Measurements from ENCODE around the gene EPHB1.

EPHB1 gene

GRCh38 chr3:134872440-134873388 lies 77.7 kb downstream of the EPHB1 start:
- Histone ChIP-seq H3K4me3 (no peak overlapping the region), H3K4me1 (no peaks in the 10 kb centered on the region), H4K20me1 (no peaks in the 10 kb centered on the region), H3K27ac (no peak overlapping the region), H3K27me3 (no peaks in the 10 kb centered on the region), H3K4me2 (no peak overlapping the region), H3K36me3 (no peaks in the 10 kb centered on the region), H3K9me3 (no peaks in the 10 kb centered on the region), H3K9ac (no peak overlapping the region)
- TF ChIP-seq Cebpa-rat (IDR thresholded peaks at IDR 0.05): no peak

GRCh38 chr3:134873789-134874188 lies 78.7 kb downstream of the EPHB1 start:
- no peaks in the 10 kb centered on the region for H3K36me3 ChIP-seq
- H4K20me1 ChIP-seq: no peaks in the 10 kb centered on the region

DNA sequence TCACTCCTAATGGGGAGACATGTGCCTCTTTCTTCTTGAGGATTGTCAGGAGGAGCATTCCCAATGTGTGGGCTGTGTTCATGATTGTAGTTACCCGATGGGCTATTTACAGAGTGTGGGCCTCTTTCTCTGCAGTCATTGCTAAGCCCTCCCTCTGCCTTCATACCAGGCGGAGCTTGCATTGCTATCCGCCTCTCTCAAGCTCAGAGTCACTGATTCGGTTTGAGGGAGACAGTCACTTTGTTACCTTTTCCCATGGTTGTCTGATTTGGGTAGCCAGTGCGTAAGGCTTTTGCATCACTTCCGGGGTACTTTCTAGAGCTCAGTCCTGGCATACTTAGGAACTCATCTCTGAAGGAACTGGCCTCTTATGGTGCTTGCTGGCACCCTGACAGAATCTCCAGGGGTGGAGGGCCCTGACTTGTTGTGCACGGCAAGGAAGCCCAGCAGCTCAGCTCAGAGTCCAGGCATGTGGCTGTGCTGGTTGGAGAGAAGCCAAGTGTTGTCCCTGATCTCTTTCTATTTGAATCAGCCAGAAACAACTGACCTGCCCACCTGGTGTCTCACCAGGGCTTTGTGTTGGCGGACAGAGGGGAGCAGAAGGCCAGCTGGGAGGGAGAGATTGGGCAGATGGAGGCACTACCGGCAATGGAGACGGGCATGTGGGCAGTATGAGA lies 79.8 kb downstream of the EPHB1 start:
- no peak overlapping the region for H3K4me3 ChIP-seq
- H3K9me3 ChIP-seq: no peaks in the 10 kb centered on the region

More at GRCh38 chr3:134873789-134874188, 78.7 kb downstream of the EPHB1 start:
- Histone ChIP-seq H3K4me1 (no peaks in the 10 kb centered on the region), H3K4me3 (no peak overlapping the region), H3K9ac (no peak overlapping the region), H3K4me2 (no peak overlapping the region), H3K9me3 (no peaks in the 10 kb centered on the region), H3K27ac (no peak overlapping the region), H3K27me3 (no peaks in the 10 kb centered on the region)
- no peak for TF ChIP-seq Cebpa-rat (IDR thresholded peaks at IDR 0.05)

GRCh38 chr3:134876836-134877235 lies 81.8 kb downstream of the EPHB1 start:
- no peaks in the 10 kb centered on the region for H4K20me1 ChIP-seq
- no peak overlapping the region for H3K27ac ChIP-seq
- H3K9ac ChIP-seq: no peak overlapping the region
- no peaks in the 10 kb centered on the region for H3K4me1 ChIP-seq
- no peak overlapping the region for H3K4me3 ChIP-seq
- no peaks in the 10 kb centered on the region for H3K27me3 ChIP-seq
- H3K36me3 ChIP-seq: no peaks in the 10 kb centered on the region
- no peak for TF ChIP-seq Cebpa-rat (IDR thresholded peaks at IDR 0.05)
- H3K4me2 ChIP-seq: no peak overlapping the region
- no peaks in the 10 kb centered on the region for H3K9me3 ChIP-seq

More for the DNA sequence above, 79.8 kb downstream of the EPHB1 start:
- H4K20me1 ChIP-seq: no peaks in the 10 kb centered on the region
- no peaks in the 10 kb centered on the region for H3K36me3 ChIP-seq
- H3K27ac ChIP-seq: no peak overlapping the region
- H3K4me2 ChIP-seq: no peak overlapping the region
- no peak for TF ChIP-seq Cebpa-rat (IDR thresholded peaks at IDR 0.05)
- no peaks in the 10 kb centered on the region for H3K27me3 ChIP-seq
- no peak overlapping the region for H3K9ac ChIP-seq
- no peaks in the 10 kb centered on the region for H3K4me1 ChIP-seq

GRCh38 chr3:134877788-134878187 lies 82.7 kb downstream of the EPHB1 start:
- Histone ChIP-seq H3K27me3 (no peaks in the 10 kb centered on the region), H3K27ac (no peak overlapping the region), H3K36me3 (no peaks in the 10 kb centered on the region), H3K4me1 (no peaks in the 10 kb centered on the region), H4K20me1 (no peaks in the 10 kb centered on the region), H3K9ac (no peak overlapping the region), H3K4me3 (no peak overlapping the region), H3K4me2 (no peak overlapping the region), H3K9me3 (no peaks in the 10 kb centered on the region)
- TF ChIP-seq Cebpa-rat (IDR thresholded peaks at IDR 0.05): no peak

DNA sequence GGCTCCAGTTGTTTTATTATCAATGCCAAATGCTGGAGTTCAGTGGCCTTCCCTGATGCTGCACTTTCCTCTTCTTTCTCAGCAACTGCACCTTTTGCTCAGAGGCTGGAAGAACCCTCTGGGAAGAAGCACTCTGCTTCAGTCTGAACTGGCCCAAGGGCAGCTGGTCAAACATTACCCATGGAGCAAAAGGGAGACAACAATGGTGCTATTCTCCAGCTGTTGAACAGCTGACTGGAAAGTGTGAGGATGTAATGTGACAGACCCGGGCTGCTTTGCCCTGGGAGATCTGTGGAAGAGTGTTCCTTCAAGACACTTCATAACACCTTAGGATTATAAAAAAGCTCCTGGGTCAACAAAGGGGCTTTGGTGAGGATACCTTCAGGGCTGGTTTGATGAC lies 84.9 kb downstream of the EPHB1 start:
- Histone ChIP-seq H3K4me2 (no peak overlapping the region), H4K20me1 (no peaks in the 10 kb centered on the region), H3K27ac (no peak overlapping the region), H3K9me3 (no peaks in the 10 kb centered on the region), H3K4me3 (no peak overlapping the region), H3K27me3 (no peaks in the 10 kb centered on the region), H3K36me3 (no peaks in the 10 kb centered on the region), H3K4me1 (no peaks in the 10 kb centered on the region), H3K9ac (no peak overlapping the region)
- TF ChIP-seq Cebpa-rat (IDR thresholded peaks at IDR 0.05): no peak

GRCh38 chr3:134880431-134880830 lies 85.4 kb downstream of the EPHB1 start:
- TF ChIP-seq Cebpa-rat (IDR thresholded peaks at IDR 0.05): no peak
- no peaks in the 10 kb centered on the region for H3K27me3 ChIP-seq
- H3K36me3 ChIP-seq: no peaks in the 10 kb centered on the region
- H3K4me2 ChIP-seq: no peak overlapping the region
- no peak overlapping the region for H3K4me3 ChIP-seq
- H3K9ac ChIP-seq: no peak overlapping the region
- no peaks in the 10 kb centered on the region for H3K9me3 ChIP-seq
- no peak overlapping the region for H3K27ac ChIP-seq
- no peaks in the 10 kb centered on the region for H4K20me1 ChIP-seq
- H3K4me1 ChIP-seq: no peaks in the 10 kb centered on the region

DNA sequence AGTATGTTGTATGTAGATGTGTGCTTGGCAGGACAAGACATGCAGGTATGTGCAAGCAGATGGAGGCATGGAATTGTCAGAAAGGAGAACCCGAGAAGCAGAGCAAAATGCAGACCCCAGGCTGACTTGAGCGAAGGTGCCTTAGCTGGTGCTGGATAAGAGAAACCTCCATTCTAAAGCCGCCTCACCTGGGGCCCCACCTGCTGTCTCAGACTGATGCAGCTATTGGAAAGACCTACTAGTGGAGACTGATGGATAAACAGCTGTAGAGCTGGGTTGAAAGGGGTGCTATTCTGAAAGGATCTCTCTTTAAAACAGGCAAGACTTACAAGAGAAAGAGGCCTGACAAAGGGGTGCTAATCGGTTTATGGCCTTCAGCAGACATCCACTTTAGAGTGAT lies 86.2 kb downstream of the EPHB1 start:
- H3K4me3 ChIP-seq: no peak overlapping the region
- no peaks in the 10 kb centered on the region for H3K9me3 ChIP-seq
- no peak overlapping the region for H3K4me2 ChIP-seq
- H3K36me3 ChIP-seq: no peaks in the 10 kb centered on the region
- H3K27ac ChIP-seq: no peak overlapping the region
- no peak for TF ChIP-seq Cebpa-rat (IDR thresholded peaks at IDR 0.05)
- no peak overlapping the region for H3K9ac ChIP-seq
- H4K20me1 ChIP-seq: no peaks in the 10 kb centered on the region
- H3K27me3 ChIP-seq: no peaks in the 10 kb centered on the region
- no peaks in the 10 kb centered on the region for H3K4me1 ChIP-seq

DNA sequence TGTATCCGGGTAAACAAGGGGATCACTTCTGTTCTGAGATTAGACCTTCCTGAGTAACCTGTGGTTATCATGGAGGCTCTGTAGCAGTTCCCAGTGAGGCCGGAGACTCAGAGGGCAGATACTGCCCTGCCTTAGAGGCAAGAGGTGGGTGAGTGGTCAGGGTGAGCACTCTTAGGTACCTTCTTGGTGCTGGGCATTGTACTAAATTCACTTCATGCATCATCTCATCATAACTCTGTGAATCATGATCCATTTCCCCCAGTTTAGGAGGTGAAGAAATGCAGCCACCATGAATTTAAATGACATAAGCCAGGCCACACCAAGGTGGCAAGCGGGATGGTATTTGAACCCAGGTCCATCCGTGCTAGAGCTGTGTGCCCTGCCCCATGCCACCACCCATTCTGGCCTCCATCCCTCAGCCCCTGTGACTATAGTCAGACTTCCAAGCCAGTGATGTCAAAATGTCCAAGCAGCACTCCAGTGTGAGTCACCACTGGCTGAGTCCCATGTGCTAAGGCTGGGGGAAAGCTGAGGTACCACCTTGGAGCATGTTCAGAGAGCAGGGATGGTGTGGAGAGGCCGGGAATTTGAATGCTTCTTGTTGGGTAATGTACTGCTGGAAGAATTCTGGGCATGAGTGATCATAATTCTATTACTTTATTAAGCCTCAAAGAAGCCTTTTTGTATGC lies 88.8 kb downstream of the EPHB1 start:
- H3K36me3 ChIP-seq: no peaks in the 10 kb centered on the region
- no peaks in the 10 kb centered on the region for H4K20me1 ChIP-seq
- H3K4me3 ChIP-seq: no peak overlapping the region
- H3K9ac ChIP-seq: no peak overlapping the region
- no peaks in the 10 kb centered on the region for H3K27me3 ChIP-seq
- no peak for TF ChIP-seq Cebpa-rat (IDR thresholded peaks at IDR 0.05)
- no peak overlapping the region for H3K4me2 ChIP-seq
- no peaks in the 10 kb centered on the region for H3K4me1 ChIP-seq
- H3K27ac ChIP-seq: no peak overlapping the region
- H3K9me3 ChIP-seq: no peaks in the 10 kb centered on the region

Measured in BLaER1 (cell line).